ENCODE data around the gene SLC18B1. TPM values are rescaled to one million over a fixed set of nuclear protein-coding genes. Genes with fewer than 3 reads are reported as not detected.
"Not testable (repeated sequence)": the region's sequence is repeated elsewhere in the genome, so short reads cannot be mapped to it uniquely, and the experiment has no call there.

Gene SLC18B1
- total and polyA plus RNA-seq, 2 donors, result 11.2 to 12.4 TPM

DNA sequence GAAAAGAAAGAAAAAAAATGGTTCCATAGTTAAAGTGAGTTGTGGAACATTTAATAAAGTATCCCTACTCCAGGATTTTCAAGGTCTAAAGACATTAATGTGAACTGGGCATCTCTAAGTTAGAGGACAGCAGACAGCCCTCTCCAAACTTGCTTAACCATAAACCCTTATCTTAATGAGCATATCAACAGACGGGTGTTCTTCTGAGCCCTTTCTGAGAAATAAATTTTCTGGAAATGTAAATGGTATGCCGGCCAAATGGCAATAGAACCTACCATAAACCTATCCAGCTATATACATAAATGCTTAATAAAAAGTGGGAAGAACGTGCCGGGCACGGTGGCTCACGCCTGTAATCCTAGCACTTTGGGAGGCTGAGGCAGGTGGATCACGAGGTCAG, 12.5 kb downstream of the SLC18B1 start:
- Histone ChIP-seq H3K4me3 (ENCODE audit: low read length in 2 of 2) (no peak overlapping the region), H3K4me1 (ENCODE audit: control insufficient read depth in 2 of 2, insufficient read depth in 2 of 2, low read length in 2 of 2) (no peaks in the 10 kb centered on the region), H3K27me3 (ENCODE audit: control insufficient read depth in 2 of 2, insufficient read depth in 1 of 2, low read length in 1 of 2) (no peaks in the 10 kb centered on the region), H3K9me3 (ENCODE audit: control insufficient read depth in 2 of 2, insufficient read depth in 1 of 2, low read length in 1 of 2) (no peaks in the 10 kb centered on the region), H3K36me3 (ENCODE audit: control insufficient read depth in 2 of 2, insufficient read depth in 2 of 2, low read length in 1 of 2) (peaks cover 0 to 7% of the 10 kb centered on the region in 2 donors), H3K27ac (ENCODE audit: low read depth in 1 of 2, low read length in 1 of 2) (no peak overlapping the region)
- no peak for DNase-seq (ENCODE audit: low read depth in 6 of 9, low spot score in 9 of 9)
- 91% methylated on average over 7 of the region's 7 CpGs for WGBS

DNA sequence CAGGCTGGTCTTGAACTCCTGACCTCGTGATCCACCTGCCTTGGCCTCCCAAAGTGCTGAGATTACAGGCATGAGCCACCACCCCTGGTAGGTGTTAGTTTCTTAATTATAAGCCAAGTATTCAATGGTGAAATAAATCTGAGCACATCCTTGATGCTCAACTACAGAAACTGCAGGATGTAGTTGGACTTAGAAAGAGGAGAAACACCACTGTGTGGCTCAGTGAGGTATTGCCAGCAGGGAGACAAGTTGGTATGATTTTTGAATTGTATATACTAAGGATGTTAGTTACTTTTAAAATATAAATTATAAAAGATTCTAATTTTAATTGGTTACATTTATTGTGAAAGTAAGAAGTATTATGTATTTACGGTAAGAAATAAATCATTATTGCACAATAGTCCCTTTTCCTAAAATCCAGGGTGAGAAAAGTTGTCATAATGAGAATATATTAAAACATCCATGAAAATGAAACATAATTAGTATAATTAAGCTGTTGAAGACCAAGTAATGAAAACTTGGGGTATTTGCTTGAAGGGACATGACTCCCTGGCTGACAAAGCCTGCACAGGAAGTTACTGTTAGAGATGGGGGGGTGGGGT, 17.6 kb downstream of the SLC18B1 start:
- Histone ChIP-seq H3K36me3 (ENCODE audit: control insufficient read depth in 2 of 2, insufficient read depth in 2 of 2, low read length in 1 of 2) (peaks cover 0 to 9% of the 10 kb centered on the region in 2 donors), H3K4me1 (ENCODE audit: control insufficient read depth in 2 of 2, insufficient read depth in 2 of 2, low read length in 2 of 2) (no peaks in the 10 kb centered on the region), H3K9me3 (ENCODE audit: control insufficient read depth in 2 of 2, insufficient read depth in 1 of 2, low read length in 1 of 2) (no peaks in the 10 kb centered on the region), H3K27me3 (ENCODE audit: control insufficient read depth in 2 of 2, insufficient read depth in 1 of 2, low read length in 1 of 2) (no peaks in the 10 kb centered on the region), H3K4me3 (ENCODE audit: low read length in 2 of 2) (no peak overlapping the region), H3K27ac (ENCODE audit: low read depth in 1 of 2, low read length in 1 of 2) (no peak overlapping the region)
- over 99% methylated on average over 2 of the region's 2 CpGs for whole genome bisulfite sequencing
- DNase-seq (ENCODE audit: low read depth in 6 of 9, low spot score in 9 of 9), result no peak

DNA sequence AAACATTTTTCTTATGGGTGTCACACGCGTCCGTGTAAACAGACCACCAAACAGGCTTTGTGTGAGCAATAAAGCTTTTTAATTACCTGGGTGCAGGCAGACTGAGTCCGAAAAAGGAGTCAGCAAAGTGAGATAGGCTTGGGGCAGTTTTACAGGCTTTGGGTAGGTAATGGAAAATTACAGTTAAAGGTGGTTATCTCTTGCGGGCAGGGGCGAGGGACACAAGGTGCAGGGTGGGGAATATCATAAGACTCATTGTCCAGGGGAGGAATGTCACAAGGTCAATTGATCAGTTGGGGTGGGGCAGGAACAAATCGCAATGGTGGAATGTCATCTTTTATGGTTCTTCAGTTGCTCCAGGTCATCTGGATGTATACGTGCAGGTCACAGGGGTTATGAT, 20.6 kb downstream of the SLC18B1 start:
- H3K4me1 ChIP-seq (ENCODE audit: control insufficient read depth in 2 of 2, insufficient read depth in 2 of 2, low read length in 2 of 2); DNase-seq (ENCODE audit: low read depth in 6 of 9, low spot score in 9 of 9); H3K27ac ChIP-seq (ENCODE audit: low read depth in 1 of 2, low read length in 1 of 2); H3K9me3 ChIP-seq (ENCODE audit: control insufficient read depth in 2 of 2, insufficient read depth in 1 of 2, low read length in 1 of 2); H3K4me3 ChIP-seq (ENCODE audit: low read length in 2 of 2); H3K36me3 ChIP-seq (ENCODE audit: control insufficient read depth in 2 of 2, insufficient read depth in 2 of 2, low read length in 1 of 2); H3K27me3 ChIP-seq (ENCODE audit: control insufficient read depth in 2 of 2, insufficient read depth in 1 of 2, low read length in 1 of 2): not testable (repeated sequence)
- WGBS, result 91% methylated on average over 8 of the region's 8 CpGs

DNA sequence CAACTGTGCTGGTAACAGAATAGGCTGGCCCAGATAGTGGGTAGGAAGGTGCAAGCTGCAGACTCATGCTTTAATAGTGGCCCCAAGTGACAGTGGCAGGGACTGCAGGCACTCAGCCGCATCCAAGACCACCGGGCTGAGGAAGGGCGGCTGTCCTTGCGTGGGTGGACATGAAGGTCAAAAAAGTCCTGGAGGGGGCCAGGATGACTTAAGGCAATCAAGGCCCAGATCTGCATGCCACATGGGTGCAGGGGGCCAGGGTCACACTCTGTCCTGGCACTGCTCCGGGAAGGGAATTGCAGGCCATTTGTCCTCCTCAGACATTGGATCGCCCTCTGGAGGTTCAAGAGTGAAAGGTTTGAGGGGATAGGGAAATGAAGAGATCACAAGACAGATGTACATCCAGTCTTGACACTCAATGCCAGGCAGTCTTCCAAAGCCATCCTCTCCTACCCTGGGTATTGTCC, 30.4 kb downstream of the SLC18B1 start:
- H3K36me3 ChIP-seq (ENCODE audit: control insufficient read depth in 2 of 2, insufficient read depth in 2 of 2, low read length in 1 of 2), result no peaks in the 10 kb centered on the region
- no peak overlapping the region for H3K27ac ChIP-seq (ENCODE audit: low read depth in 1 of 2, low read length in 1 of 2)
- 4% methylated on average over 6 of the region's 6 CpGs for WGBS
- DNase-seq (ENCODE audit: low read depth in 6 of 9, low spot score in 9 of 9), result peak in 3 of 9 donors; percentile 4 to 35 (median 14)
- H3K27me3 ChIP-seq (ENCODE audit: control insufficient read depth in 2 of 2, insufficient read depth in 1 of 2, low read length in 1 of 2), result no peaks in the 10 kb centered on the region
- no peaks in the 10 kb centered on the region for H3K4me1 ChIP-seq (ENCODE audit: control insufficient read depth in 2 of 2, insufficient read depth in 2 of 2, low read length in 2 of 2)
- no peaks in the 10 kb centered on the region for H3K9me3 ChIP-seq (ENCODE audit: control insufficient read depth in 2 of 2, insufficient read depth in 1 of 2, low read length in 1 of 2)
- no peak overlapping the region for H3K4me3 ChIP-seq (ENCODE audit: low read length in 2 of 2)

DNA sequence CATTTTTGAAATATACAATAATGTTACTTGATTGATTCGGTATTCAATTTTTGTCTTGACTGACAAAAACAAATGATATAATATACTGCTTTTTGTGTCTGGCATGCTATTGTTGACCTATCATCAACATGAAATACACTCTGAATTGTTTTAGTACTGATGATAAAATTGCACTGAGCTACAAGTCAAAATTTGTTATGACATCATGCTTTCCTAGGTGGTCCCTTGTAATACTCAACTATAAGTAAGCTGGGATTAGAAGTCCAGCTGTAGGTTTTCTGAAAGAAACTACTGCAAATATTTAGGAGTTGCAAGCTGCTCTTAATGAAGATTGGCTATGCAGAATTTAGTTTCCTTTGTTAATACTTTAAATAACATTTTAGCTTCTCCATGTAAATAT, 32.9 kb downstream of the SLC18B1 start:
- 99% methylated on average over 1 of the region's 1 CpG for WGBS
- no peak for DNase-seq (ENCODE audit: low read depth in 6 of 9, low spot score in 9 of 9)
- H3K27ac ChIP-seq (ENCODE audit: low read depth in 1 of 2, low read length in 1 of 2), result no peak overlapping the region
- H3K36me3 ChIP-seq (ENCODE audit: control insufficient read depth in 2 of 2, insufficient read depth in 2 of 2, low read length in 1 of 2), result no peaks in the 10 kb centered on the region
- H3K4me1 ChIP-seq (ENCODE audit: control insufficient read depth in 2 of 2, insufficient read depth in 2 of 2, low read length in 2 of 2), result no peaks in the 10 kb centered on the region
- no peaks in the 10 kb centered on the region for H3K27me3 ChIP-seq (ENCODE audit: control insufficient read depth in 2 of 2, insufficient read depth in 1 of 2, low read length in 1 of 2)
- H3K4me3 ChIP-seq (ENCODE audit: low read length in 2 of 2), result no peak overlapping the region
- H3K9me3 ChIP-seq (ENCODE audit: control insufficient read depth in 2 of 2, insufficient read depth in 1 of 2, low read length in 1 of 2), result no peaks in the 10 kb centered on the region

DNA sequence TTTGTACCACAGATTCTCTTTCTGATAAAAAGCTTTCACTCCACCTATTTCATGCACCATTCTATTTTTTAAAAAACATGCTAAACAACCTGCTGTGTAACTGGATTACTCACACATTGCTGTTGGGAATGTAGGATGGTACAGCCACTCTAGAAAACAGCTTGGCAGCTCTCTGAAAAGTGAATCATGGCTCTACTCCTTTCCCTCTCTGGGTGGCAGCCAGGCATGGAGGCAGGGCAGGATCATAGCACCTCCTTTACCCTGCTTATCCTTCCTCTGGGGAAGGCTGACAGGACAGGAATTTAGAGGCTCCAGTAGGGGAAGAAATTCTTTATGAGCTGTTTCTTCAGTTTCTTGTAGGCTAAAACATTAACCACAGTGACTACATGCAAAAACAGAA, 34.1 kb downstream of the SLC18B1 start:
- H3K27ac ChIP-seq (ENCODE audit: low read depth in 1 of 2, low read length in 1 of 2), result no peak overlapping the region
- H3K36me3 ChIP-seq (ENCODE audit: control insufficient read depth in 2 of 2, insufficient read depth in 2 of 2, low read length in 1 of 2), result no peaks in the 10 kb centered on the region
- H3K4me3 ChIP-seq (ENCODE audit: low read length in 2 of 2), result no peak overlapping the region
- no peaks in the 10 kb centered on the region for H3K9me3 ChIP-seq (ENCODE audit: control insufficient read depth in 2 of 2, insufficient read depth in 1 of 2, low read length in 1 of 2)
- no peaks in the 10 kb centered on the region for H3K27me3 ChIP-seq (ENCODE audit: control insufficient read depth in 2 of 2, insufficient read depth in 1 of 2, low read length in 1 of 2)
- no peaks in the 10 kb centered on the region for H3K4me1 ChIP-seq (ENCODE audit: control insufficient read depth in 2 of 2, insufficient read depth in 2 of 2, low read length in 2 of 2)
- DNase-seq (ENCODE audit: low read depth in 6 of 9, low spot score in 9 of 9), result no peak

DNA sequence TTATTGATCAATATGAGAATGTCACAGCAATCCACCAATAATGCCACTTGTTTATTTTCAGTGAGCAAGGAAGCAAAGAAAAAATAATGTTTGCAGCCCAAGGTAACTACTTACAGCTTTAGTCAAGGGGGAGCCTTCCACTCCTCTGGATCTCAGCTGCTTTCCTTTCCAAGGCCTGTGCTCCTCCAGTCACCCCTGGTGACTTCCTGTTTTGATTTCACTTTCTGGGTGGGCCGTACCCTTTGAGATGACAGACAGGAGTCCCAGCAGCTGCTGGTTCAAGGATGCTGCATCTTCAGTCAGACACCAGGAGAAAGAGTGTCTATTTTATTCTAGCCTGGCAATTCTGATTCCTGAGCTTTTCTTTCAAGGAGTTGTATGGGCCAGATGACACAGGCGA, 35.2 kb downstream of the SLC18B1 start:
- Histone ChIP-seq H3K27ac (ENCODE audit: low read depth in 1 of 2, low read length in 1 of 2) (peak overlapping the region in 1 of 2 donors; percentile 52), H3K4me3 (ENCODE audit: low read length in 2 of 2) (peak overlapping the region in 1 of 2 donors; percentile 33), H3K4me1 (ENCODE audit: control insufficient read depth in 2 of 2, insufficient read depth in 2 of 2, low read length in 2 of 2) (no peaks in the 10 kb centered on the region), H3K36me3 (ENCODE audit: control insufficient read depth in 2 of 2, insufficient read depth in 2 of 2, low read length in 1 of 2) (no peaks in the 10 kb centered on the region), H3K9me3 (ENCODE audit: control insufficient read depth in 2 of 2, insufficient read depth in 1 of 2, low read length in 1 of 2) (no peaks in the 10 kb centered on the region), H3K27me3 (ENCODE audit: control insufficient read depth in 2 of 2, insufficient read depth in 1 of 2, low read length in 1 of 2) (no peaks in the 10 kb centered on the region)
- peak in 8 of 9 donors; percentile 22 to 82 (median 50) for DNase-seq (ENCODE audit: low read depth in 6 of 9, low spot score in 9 of 9)
- 29% methylated on average over 2 of the region's 2 CpGs for WGBS

DNA sequence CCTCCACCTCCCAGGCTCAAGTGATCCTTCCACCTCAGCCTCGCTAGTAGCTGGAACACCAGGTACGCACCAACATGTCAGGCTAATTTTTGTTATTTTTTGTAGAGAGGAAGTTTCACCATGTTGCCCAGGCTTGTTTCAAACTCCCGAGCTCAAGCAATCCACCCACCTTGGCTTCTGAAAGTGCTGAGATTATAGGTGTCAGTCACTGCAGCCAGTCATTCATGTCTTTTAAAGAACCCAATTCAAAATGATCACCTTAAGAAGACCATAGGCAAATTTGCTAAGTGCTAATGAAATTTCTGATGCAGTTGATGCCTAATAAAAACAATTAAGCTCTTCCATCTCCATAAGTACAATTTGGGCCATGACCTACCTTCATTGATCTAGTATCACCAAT, 38.2 kb downstream of the SLC18B1 start:
- no peaks in the 10 kb centered on the region for H3K36me3 ChIP-seq (ENCODE audit: control insufficient read depth in 2 of 2, insufficient read depth in 2 of 2, low read length in 1 of 2)
- WGBS, result 94% methylated on average over 3 of the region's 3 CpGs
- DNase-seq (ENCODE audit: low read depth in 6 of 9, low spot score in 9 of 9), result no peak
- H3K27ac ChIP-seq (ENCODE audit: low read depth in 1 of 2, low read length in 1 of 2), result no peak overlapping the region
- H3K27me3 ChIP-seq (ENCODE audit: control insufficient read depth in 2 of 2, insufficient read depth in 1 of 2, low read length in 1 of 2), result no peaks in the 10 kb centered on the region
- no peak overlapping the region for H3K4me3 ChIP-seq (ENCODE audit: low read length in 2 of 2)
- no peaks in the 10 kb centered on the region for H3K9me3 ChIP-seq (ENCODE audit: control insufficient read depth in 2 of 2, insufficient read depth in 1 of 2, low read length in 1 of 2)
- no peaks in the 10 kb centered on the region for H3K4me1 ChIP-seq (ENCODE audit: control insufficient read depth in 2 of 2, insufficient read depth in 2 of 2, low read length in 2 of 2)

DNA sequence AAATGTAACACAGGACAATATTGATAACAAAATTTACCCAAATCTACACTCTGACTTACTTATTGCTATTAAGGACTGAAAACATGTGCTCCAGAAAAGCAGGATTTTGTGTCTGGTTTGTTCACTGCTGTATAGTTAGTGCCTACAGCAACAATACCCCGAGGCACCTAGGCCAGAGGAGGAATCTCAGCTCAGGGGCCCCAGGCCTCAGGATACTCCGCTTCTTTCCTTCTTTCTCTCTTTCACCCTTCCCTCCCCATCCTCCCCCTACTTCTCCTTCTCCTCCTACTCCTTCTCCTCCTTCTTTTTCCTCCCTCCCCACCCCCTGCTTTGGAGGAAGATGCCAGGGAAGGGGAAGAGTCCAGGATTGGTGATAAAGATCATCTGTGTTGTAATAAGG, 39.7 kb downstream of the SLC18B1 start:
- WGBS, result 98% methylated on average over 2 of the region's 2 CpGs
- Histone ChIP-seq H3K27ac (ENCODE audit: low read depth in 1 of 2, low read length in 1 of 2) (no peak overlapping the region), H3K36me3 (ENCODE audit: control insufficient read depth in 2 of 2, insufficient read depth in 2 of 2, low read length in 1 of 2) (no peaks in the 10 kb centered on the region)

More for the DNA sequence above, 39.7 kb downstream of the SLC18B1 start:
- Histone ChIP-seq H3K4me1 (ENCODE audit: control insufficient read depth in 2 of 2, insufficient read depth in 2 of 2, low read length in 2 of 2) (no peaks in the 10 kb centered on the region), H3K27me3 (ENCODE audit: control insufficient read depth in 2 of 2, insufficient read depth in 1 of 2, low read length in 1 of 2) (no peaks in the 10 kb centered on the region), H3K9me3 (ENCODE audit: control insufficient read depth in 2 of 2, insufficient read depth in 1 of 2, low read length in 1 of 2) (no peaks in the 10 kb centered on the region), H3K4me3 (ENCODE audit: low read length in 2 of 2) (no peak overlapping the region)
- DNase-seq (ENCODE audit: low read depth in 6 of 9, low spot score in 9 of 9), result no peak
